ENCODE data around the gene STT3A.
"Not testable (repeated sequence)": the region's sequence is repeated elsewhere in the genome, so short reads cannot be mapped to it uniquely, and the experiment has no call there.

Gene STT3A

GRCh38 chr11:125569915-125570621, 22.6 kb upstream of the STT3A start:
- Histone ChIP-seq H3K9ac (ENCODE audit: low read length) (peak overlapping the region; percentile 91), H3K9me3 (ENCODE audit: control insufficient read depth, low read length) (no peaks in the 10 kb centered on the region), H3K4me3 (ENCODE audit: low read length) (peak overlapping the region; percentile 72), H3K36me3 (ENCODE audit: control insufficient read depth, insufficient read depth, low read length) (no peaks in the 10 kb centered on the region), H3K27me3 (ENCODE audit: control insufficient read depth, insufficient read depth, low read length) (no peaks in the 10 kb centered on the region), H3K4me1 (ENCODE audit: control insufficient read depth, insufficient read depth, low read length) (peaks cover 12% of the 10 kb centered on the region)

GRCh38 chr11:125570952-125571351, 21.7 kb upstream of the STT3A start:
- no peak overlapping the region for H3K4me3 ChIP-seq (ENCODE audit: low read length)
- H3K27me3 ChIP-seq (ENCODE audit: control insufficient read depth, insufficient read depth, low read length): no peaks in the 10 kb centered on the region
- no peaks in the 10 kb centered on the region for H3K36me3 ChIP-seq (ENCODE audit: control insufficient read depth, insufficient read depth, low read length)
- peaks cover 12% of the 10 kb centered on the region for H3K4me1 ChIP-seq (ENCODE audit: control insufficient read depth, insufficient read depth, low read length)
- no peaks in the 10 kb centered on the region for H3K9me3 ChIP-seq (ENCODE audit: control insufficient read depth, low read length)
- H3K9ac ChIP-seq (ENCODE audit: low read length): peak overlapping the region; percentile 91

GRCh38 chr11:125572916-125573315, 19.7 kb upstream of the STT3A start:
- no peaks in the 10 kb centered on the region for H3K9me3 ChIP-seq (ENCODE audit: control insufficient read depth, low read length)
- H3K36me3 ChIP-seq (ENCODE audit: control insufficient read depth, insufficient read depth, low read length): no peaks in the 10 kb centered on the region
- no peaks in the 10 kb centered on the region for H3K27me3 ChIP-seq (ENCODE audit: control insufficient read depth, insufficient read depth, low read length)
- no peak overlapping the region for H3K4me3 ChIP-seq (ENCODE audit: low read length)
- peaks cover 12% of the 10 kb centered on the region for H3K4me1 ChIP-seq (ENCODE audit: control insufficient read depth, insufficient read depth, low read length)
- no peak overlapping the region for H3K9ac ChIP-seq (ENCODE audit: low read length)

GRCh38 chr11:125577181-125577580, 15.5 kb upstream of the STT3A start:
- H3K9ac ChIP-seq (ENCODE audit: low read length); H3K9me3 ChIP-seq (ENCODE audit: control insufficient read depth, low read length); H3K4me1 ChIP-seq (ENCODE audit: control insufficient read depth, insufficient read depth, low read length); H3K27me3 ChIP-seq (ENCODE audit: control insufficient read depth, insufficient read depth, low read length); H3K4me3 ChIP-seq (ENCODE audit: low read length); H3K36me3 ChIP-seq (ENCODE audit: control insufficient read depth, insufficient read depth, low read length): not testable (repeated sequence)

- Histone ChIP-seq H3K36me3 (ENCODE audit: control insufficient read depth, insufficient read depth, low read length) (peaks cover 4% of the 10 kb centered on the region), H3K27me3 (ENCODE audit: control insufficient read depth, insufficient read depth, low read length) (no peaks in the 10 kb centered on the region), H3K4me3 (ENCODE audit: low read length) (no peak overlapping the region), H3K9me3 (ENCODE audit: control insufficient read depth, low read length) (no peaks in the 10 kb centered on the region), H3K9ac (ENCODE audit: low read length) (no peak overlapping the region), H3K4me1 (ENCODE audit: control insufficient read depth, insufficient read depth, low read length) (no peaks in the 10 kb centered on the region)
Observed at GRCh38 chr11:125578783-125579182, 13.9 kb upstream of the STT3A start.

DNA sequence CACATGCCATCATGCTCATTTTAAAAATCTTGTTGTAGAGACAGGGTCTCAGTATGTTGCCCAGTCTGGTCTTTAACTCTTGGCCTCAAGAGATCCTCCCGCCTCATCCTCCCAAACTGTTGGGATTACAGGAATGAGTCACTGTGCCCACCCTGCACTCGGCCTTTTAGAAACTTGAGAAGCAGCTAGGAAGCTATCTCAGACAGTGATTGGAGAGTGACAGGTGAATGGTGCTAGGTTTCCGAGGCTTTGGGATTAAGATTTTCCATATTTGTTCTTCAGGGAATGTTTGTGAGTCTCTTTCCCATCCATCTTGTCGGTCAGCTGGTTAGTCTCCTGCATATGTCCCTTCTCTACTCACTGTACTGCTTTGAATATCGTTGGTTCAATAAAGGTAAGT, 12.8 kb upstream of the STT3A start:
- Histone ChIP-seq H3K27me3 (ENCODE audit: control insufficient read depth, insufficient read depth, low read length) (no peaks in the 10 kb centered on the region), H3K9ac (ENCODE audit: low read length) (no peak overlapping the region), H3K36me3 (ENCODE audit: control insufficient read depth, insufficient read depth, low read length) (peaks cover 4% of the 10 kb centered on the region), H3K9me3 (ENCODE audit: control insufficient read depth, low read length) (no peaks in the 10 kb centered on the region), H3K4me1 (ENCODE audit: control insufficient read depth, insufficient read depth, low read length) (no peaks in the 10 kb centered on the region), H3K4me3 (ENCODE audit: low read length) (no peak overlapping the region)

GRCh38 chr11:125583496-125583895, 9.2 kb upstream of the STT3A start:
- Histone ChIP-seq H3K36me3 (ENCODE audit: control insufficient read depth, insufficient read depth, low read length) (peaks cover 4% of the 10 kb centered on the region), H3K4me1 (ENCODE audit: control insufficient read depth, insufficient read depth, low read length) (no peaks in the 10 kb centered on the region), H3K4me3 (ENCODE audit: low read length) (no peak overlapping the region), H3K9me3 (ENCODE audit: control insufficient read depth, low read length) (no peaks in the 10 kb centered on the region), H3K9ac (ENCODE audit: low read length) (no peak overlapping the region), H3K27me3 (ENCODE audit: control insufficient read depth, insufficient read depth, low read length) (no peaks in the 10 kb centered on the region)

DNA sequence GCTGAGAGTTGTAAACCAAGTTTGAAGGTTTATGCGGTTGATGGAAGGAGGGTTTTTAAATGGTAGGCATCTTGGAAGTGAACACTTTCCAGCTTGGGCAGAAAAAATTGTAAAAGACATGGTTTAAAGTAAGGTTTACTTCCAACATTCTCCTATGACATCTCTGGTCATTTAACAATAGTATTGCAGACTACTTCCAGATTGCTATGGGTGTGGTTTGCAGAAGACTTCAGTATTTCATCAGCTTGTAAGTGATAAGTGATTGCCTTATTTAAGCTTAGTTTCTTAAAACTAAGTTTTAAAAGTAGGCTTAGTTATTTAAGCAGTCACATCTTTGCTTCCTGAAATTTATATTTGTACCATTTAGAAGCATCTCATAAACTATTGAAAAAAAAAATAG, 7.2 kb upstream of the STT3A start:
- no peak overlapping the region for H3K9ac ChIP-seq (ENCODE audit: low read length)
- H3K4me3 ChIP-seq (ENCODE audit: low read length): no peak overlapping the region
- no peaks in the 10 kb centered on the region for H3K36me3 ChIP-seq (ENCODE audit: control insufficient read depth, insufficient read depth, low read length)
- H3K27me3 ChIP-seq (ENCODE audit: control insufficient read depth, insufficient read depth, low read length): no peaks in the 10 kb centered on the region
- H3K9me3 ChIP-seq (ENCODE audit: control insufficient read depth, low read length): no peaks in the 10 kb centered on the region
- H3K4me1 ChIP-seq (ENCODE audit: control insufficient read depth, insufficient read depth, low read length): no peaks in the 10 kb centered on the region

DNA sequence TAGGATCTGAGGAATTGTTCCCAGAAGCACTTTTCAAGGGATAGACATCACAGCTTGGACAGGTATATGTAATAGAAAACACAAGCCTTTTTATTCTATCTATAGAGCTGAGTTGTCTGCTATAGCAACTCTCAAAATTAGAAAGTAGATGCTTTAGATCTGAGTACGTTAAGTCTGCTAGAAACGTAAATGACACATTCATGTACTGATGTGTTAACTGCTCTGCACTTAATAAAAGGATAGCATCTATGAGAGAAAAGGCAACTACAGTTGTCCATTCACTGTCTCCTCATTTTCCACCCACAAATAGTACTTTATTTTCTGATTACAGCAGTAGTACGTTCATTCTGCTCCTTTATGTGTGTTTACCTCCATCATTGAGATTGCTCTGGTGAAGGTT, 6.0 kb upstream of the STT3A start:
- Histone ChIP-seq H3K9ac (ENCODE audit: low read length) (no peak overlapping the region), H3K4me1 (ENCODE audit: control insufficient read depth, insufficient read depth, low read length) (peaks cover 4% of the 10 kb centered on the region), H3K27me3 (ENCODE audit: control insufficient read depth, insufficient read depth, low read length) (no peaks in the 10 kb centered on the region), H3K4me3 (ENCODE audit: low read length) (no peak overlapping the region), H3K9me3 (ENCODE audit: control insufficient read depth, low read length) (no peaks in the 10 kb centered on the region), H3K36me3 (ENCODE audit: control insufficient read depth, insufficient read depth, low read length) (no peaks in the 10 kb centered on the region)

GRCh38 chr11:125587480-125587879, 5.2 kb upstream of the STT3A start:
- Histone ChIP-seq H3K9me3 (ENCODE audit: control insufficient read depth, low read length) (no peaks in the 10 kb centered on the region), H3K9ac (ENCODE audit: low read length) (no peak overlapping the region), H3K4me3 (ENCODE audit: low read length) (no peak overlapping the region), H3K27me3 (ENCODE audit: control insufficient read depth, insufficient read depth, low read length) (no peaks in the 10 kb centered on the region), H3K4me1 (ENCODE audit: control insufficient read depth, insufficient read depth, low read length) (peaks cover 5% of the 10 kb centered on the region), H3K36me3 (ENCODE audit: control insufficient read depth, insufficient read depth, low read length) (no peaks in the 10 kb centered on the region)

- Histone ChIP-seq H3K9me3 (ENCODE audit: control insufficient read depth, low read length) (no peaks in the 10 kb centered on the region), H3K4me3 (ENCODE audit: low read length) (no peak overlapping the region), H3K27me3 (ENCODE audit: control insufficient read depth, insufficient read depth, low read length) (no peaks in the 10 kb centered on the region), H3K4me1 (ENCODE audit: control insufficient read depth, insufficient read depth, low read length) (peaks cover 8% of the 10 kb centered on the region), H3K9ac (ENCODE audit: low read length) (no peak overlapping the region), H3K36me3 (ENCODE audit: control insufficient read depth, insufficient read depth, low read length) (no peaks in the 10 kb centered on the region)
Observed at GRCh38 chr11:125588505-125588904, 4.1 kb upstream of the STT3A start.

DNA sequence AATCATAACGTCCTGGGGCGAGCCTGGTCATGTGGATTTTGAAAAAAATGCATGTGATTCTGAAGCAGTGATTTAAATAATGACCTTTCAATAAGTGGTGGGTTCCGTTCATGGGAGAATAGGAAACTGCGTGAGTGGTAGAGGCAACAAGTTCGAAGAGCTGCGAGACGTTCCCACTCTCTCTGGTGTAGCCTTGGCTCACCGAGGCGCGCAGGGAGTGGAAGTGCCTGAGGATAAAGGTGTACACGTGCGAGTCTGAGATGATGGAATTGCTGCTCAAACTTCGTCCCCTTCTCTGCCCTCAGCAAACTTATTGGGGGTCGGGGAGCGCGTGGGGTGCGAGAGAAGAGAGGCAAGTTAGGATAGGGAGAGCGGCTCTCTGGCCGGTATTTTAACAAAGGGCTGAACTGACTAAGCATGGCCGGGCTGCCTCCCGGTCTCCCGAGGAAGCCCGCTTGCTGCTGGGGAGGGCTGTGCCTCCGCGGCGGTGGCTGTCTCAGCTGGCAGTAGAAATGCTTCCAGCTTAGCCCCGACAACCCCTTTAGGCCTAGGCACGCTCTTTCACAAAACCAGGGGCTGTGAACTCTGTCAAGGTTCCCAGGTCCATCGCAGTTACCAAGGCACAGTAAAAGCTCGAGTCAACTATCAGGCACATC, 875 bp upstream of the STT3A start:
- Histone ChIP-seq H3K27me3 (ENCODE audit: control insufficient read depth, insufficient read depth, low read length) (no peaks in the 10 kb centered on the region), H3K36me3 (ENCODE audit: control insufficient read depth, insufficient read depth, low read length) (no peaks in the 10 kb centered on the region), H3K9ac (ENCODE audit: low read length) (peak overlapping the region; percentile 88), H3K9me3 (ENCODE audit: control insufficient read depth, low read length) (no peaks in the 10 kb centered on the region), H3K4me1 (ENCODE audit: control insufficient read depth, insufficient read depth, low read length) (peaks cover 10% of the 10 kb centered on the region), H3K4me3 (ENCODE audit: low read length) (peak overlapping the region; percentile 65)

All from mucosa of stomach (tissue), 1 donor.